GM23338 (cell line): ENCODE data around the gene GLS. TPM values are rescaled to one million over a fixed set of nuclear protein-coding genes. Genes with fewer than 3 reads are reported as not detected.

ENCODE experiments used
- ATAC-seq: fragments of 200-7000 bp; cut with Tn5 transposase; 3 replicates; pipeline ENCODE4 v1.9.1; 2020
- DNase-seq: peaks from one replicate; pipeline ENCODE4 v3.0.0-alpha.2; 2015; ENCODE audit warnings: low spot score
- H2AFZ ChIP-seq: fragments of 200-600 bp; sonication (generic); 2 replicates; pipeline ENCODE4 v1.8.0; 2016; ENCODE audit warnings: antibody characterized with exemption, mild to moderate bottlenecking, moderate library complexity
- H3F3A ChIP-seq: fragments of 200-600 bp; sonication (generic); replicated peaks from 2 replicates; pipeline ENCODE4 v1.8.0; 2017; ENCODE audit warnings: antibody characterized with exemption, mixed run types, low read depth
- H3K27ac ChIP-seq: fragments of 200-600 bp; sonication (generic); 2 replicates; pipeline ENCODE4 v1.6.1; 2016; ENCODE audit warnings: low read depth
- H3K27me3 ChIP-seq: fragments of 200-600 bp; sonication (generic); 2 replicates; pipeline ENCODE4 v1.8.0; 2016; ENCODE audit warnings: mild to moderate bottlenecking, mixed run types, moderate library complexity; ENCODE audit not compliant: insufficient read depth
- H3K36me3 ChIP-seq: fragments of 200-600 bp; sonication (generic); 2 replicates; pipeline ENCODE4 v1.8.0; 2016; ENCODE audit warnings: mild to moderate bottlenecking; ENCODE audit not compliant: insufficient read depth
- H3K4me1 ChIP-seq: fragments of 200-600 bp; sonication (generic); 2 replicates; pipeline ENCODE4 v1.8.0; 2016; ENCODE audit warnings: mild to moderate bottlenecking, moderate library complexity; ENCODE audit not compliant: insufficient read depth
- H3K4me2 ChIP-seq: fragments of 200-600 bp; sonication (generic); 2 replicates; pipeline ENCODE4 v1.7.1; 2017; ENCODE audit warnings: mixed run types
- H3K4me3 ChIP-seq: fragments of 200-600 bp; sonication (generic); 2 replicates; pipeline ENCODE4 v1.6.1; 2016; ENCODE audit warnings: mixed run types
- H3K79me2 ChIP-seq: fragments of 200-600 bp; sonication (generic); replicated peaks from 2 replicates; pipeline ENCODE4 v1.8.0; 2017; ENCODE audit warnings: mild to moderate bottlenecking; ENCODE audit not compliant: insufficient read depth
- H3K9me2 ChIP-seq: fragments of 200-600 bp; sonication (generic); 2 replicates; pipeline ENCODE4 v1.8.0; 2017; ENCODE audit not compliant: insufficient read depth
- H4K20me1 ChIP-seq: fragments of 200-600 bp; sonication (generic); replicated peaks from 2 replicates; pipeline ENCODE4 v1.8.0; 2017; ENCODE audit warnings: mild to moderate bottlenecking; ENCODE audit not compliant: insufficient read depth
- H3K27ac Mint-ChIP-seq: 2 replicates; pipeline ENCODE4 v1.8.0; 2020; ENCODE audit warnings: inconsistent platforms, mild to moderate bottlenecking, moderate library complexity, mixed read lengths
- H3K27me3 Mint-ChIP-seq: 3 replicates; pipeline ENCODE4 v1.8.0; 2022; ENCODE audit warnings: low read depth, mild to moderate bottlenecking, moderate library complexity, mixed read lengths, inconsistent platforms; ENCODE audit not compliant: insufficient read depth, poor library complexity
- H3K36me3 Mint-ChIP-seq: 3 replicates; pipeline ENCODE4 v1.8.0; 2021; ENCODE audit warnings: low read depth, mild to moderate bottlenecking, inconsistent platforms, moderate library complexity, mixed read lengths
- H3K4me1 Mint-ChIP-seq: 3 replicates; pipeline ENCODE4 v1.8.0; 2020; ENCODE audit warnings: mild to moderate bottlenecking, inconsistent platforms, mixed read lengths
- H3K4me3 Mint-ChIP-seq: 3 replicates; pipeline ENCODE4 v1.8.0; 2021; ENCODE audit warnings: moderate library complexity, mild to moderate bottlenecking, inconsistent platforms, mixed read lengths
- H3K9me3 Mint-ChIP-seq: 3 replicates; pipeline ENCODE4 v1.8.0; 2020; ENCODE audit warnings: moderate library complexity, mild to moderate bottlenecking, inconsistent platforms, mixed read lengths
- CREB1 ChIP-seq: fragments of 250-450 bp; sonication (Bioruptor Pico); IDR thresholded peaks from 2 replicates; pipeline ENCODE4 v1.5.0; 2020; ENCODE audit warnings: low read depth, mild to moderate bottlenecking, moderate library complexity
- EZH2 ChIP-seq: fragments of 200-600 bp; sonication (generic); IDR thresholded peaks from one replicate; pipeline ENCODE4 v1.8.0; 2017; ENCODE audit warnings: antibody characterized with exemption, mild to moderate bottlenecking, low read depth; ENCODE audit not compliant: unreplicated experiment
- EZH2phosphoT487 ChIP-seq: fragments of 200-600 bp; sonication (generic); IDR thresholded peaks from one replicate; pipeline ENCODE4 v1.8.1; 2018; ENCODE audit warnings: antibody characterized with exemption; ENCODE audit not compliant: unreplicated experiment
- JUNB ChIP-seq: IDR thresholded peaks from one replicate; pipeline ENCODE4 v1.6.1; 2016; ENCODE audit warnings: antibody characterized with exemption; ENCODE audit not compliant: unreplicated experiment
- NANOG ChIP-seq: IDR thresholded peaks from 2 replicates; pipeline ENCODE4 v1.6.1; 2016; ENCODE audit warnings: antibody characterized with exemption, borderline replicate concordance
- POLR2AphosphoS5 ChIP-seq: IDR thresholded peaks from 2 replicates; pipeline ENCODE4 v1.6.1; 2016; ENCODE audit warnings: antibody characterized with exemption, low read depth
- STAT1 ChIP-seq: IDR thresholded peaks from one replicate; pipeline ENCODE4 v1.6.1; 2016; ENCODE audit warnings: antibody characterized with exemption; ENCODE audit not compliant: unreplicated experiment
- ZNF114 ChIP-seq: fragments of 250-450 bp; sonication (Bioruptor Pico); IDR thresholded peaks from 2 replicates; pipeline ENCODE4 v1.5.0; 2020; ENCODE audit warnings: mild to moderate bottlenecking, moderate library complexity
- ZNF331 ChIP-seq: fragments of 250-450 bp; sonication (Bioruptor Pico); IDR thresholded peaks from 2 replicates; pipeline ENCODE4 v1.5.0; 2020; ENCODE audit warnings: low read depth, mild to moderate bottlenecking, moderate library complexity
- polyA plus RNA-seq: library from polyadenylated mRNA; unstranded; fragments of >200 nt; fragmentation: Nextera tagmentation; extraction: Ambion mirVana; gene quantifications from 2 replicates; pipeline ENCODE4 v1.2.1, GENCODE V29; 2016
- total RNA-seq: library from RNA; depleted of rRNA; stranded (reverse); fragments of >200 nt; shearing (Covaris generic); gene quantifications from 2 replicates; pipeline ENCODE4 v1.2.3, GENCODE V29; 2014
- TF ChIP-seq, protein P1 (sequence below): IDR thresholded peaks from one replicate; pipeline ENCODE4 v1.6.1; 2018; ENCODE audit warnings: antibody characterized with exemption; ENCODE audit not compliant: unreplicated experiment
- TF ChIP-seq, protein P2 (sequence below): fragments of 250-450 bp; sonication (Bioruptor Pico); IDR thresholded peaks from 2 replicates; pipeline ENCODE4 v1.5.0; 2020; ENCODE audit warnings: mild to moderate bottlenecking, moderate library complexity
- TF ChIP-seq, protein P3 (sequence below): IDR thresholded peaks from 2 replicates; pipeline ENCODE4 v1.6.1; 2016; ENCODE audit warnings: antibody characterized with exemption
- TF ChIP-seq, protein P4 (sequence below), 2 experiments: fragments of 200-600 bp in 1 of 2; sonication (generic) in 1 of 2; conservative IDR thresholded peaks; 2 replicates each; pipeline versions ENCODE4 v1.5.1 to v1.6.1; 2016 to 2017; ENCODE audit warnings: antibody characterized with exemption in 2 of 2, low read depth in 2 of 2, mild to moderate bottlenecking in 2 of 2, moderate library complexity in 1 of 2

GLS gene
- total and polyA plus RNA-seq, 2 experiments from 2014 or later, result 38.1 to 172 TPM

DNA sequence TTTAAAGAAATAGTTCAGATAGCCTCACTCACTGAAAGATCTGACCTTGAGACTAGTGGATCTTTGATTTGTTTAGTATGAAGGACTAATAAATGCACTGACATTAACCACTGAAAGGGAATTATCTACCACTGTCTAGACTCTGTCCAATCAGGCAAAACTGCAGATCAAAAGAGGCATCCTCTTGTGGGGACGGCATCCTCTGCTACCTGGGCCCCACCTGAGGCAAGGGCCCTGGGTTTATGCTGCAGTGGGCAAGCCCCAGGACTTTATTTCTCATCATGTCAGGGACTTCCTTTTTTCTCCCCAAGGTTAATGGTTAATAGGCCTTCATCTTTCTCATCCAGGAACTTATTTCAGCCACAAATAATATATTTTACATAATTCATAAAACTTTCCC is 101.1 kb downstream of the GLS start:
- peaks cover 89% of the 10 kb centered on the region for H3K36me3 Mint-ChIP-seq
- H3K27ac Mint-ChIP-seq, result no peak overlapping the region
- Histone ChIP-seq H3K27ac (no peak overlapping the region), H3K79me2 (no peaks in the 10 kb centered on the region), H3K4me1 (no peaks in the 10 kb centered on the region), H3K4me2 (no peak overlapping the region), H3K27me3 (no peaks in the 10 kb centered on the region), H3K9me2 (no peaks in the 10 kb centered on the region), H3F3A (no peaks in the 10 kb centered on the region), H3K4me3 (no peak overlapping the region), H2AFZ (no peak overlapping the region), H3K36me3 (peaks cover 67% of the 10 kb centered on the region), H4K20me1 (peaks cover 4% of the 10 kb centered on the region)
- peaks cover 5% of the 10 kb centered on the region for H3K27me3 Mint-ChIP-seq
- no peaks in the 10 kb centered on the region for H3K9me3 Mint-ChIP-seq
- H3K4me1 Mint-ChIP-seq, result no peaks in the 10 kb centered on the region; the same call in 2 of the 3 replicates
- H3K4me3 Mint-ChIP-seq, result no peak overlapping the region
- TF ChIP-seq POLR2AphosphoS5 (no peak), STAT1 (no peak), ZNF114 (CRISPR knock-in tag) (no peak), EZH2 (no peak), JUNB (no peak), CREB1 (CRISPR knock-in tag) (no peak), ZNF331 (CRISPR knock-in tag) (no peak), NANOG (no peak), EZH2phosphoT487 (no peak)
- TF ChIP-seq, protein P1, sequence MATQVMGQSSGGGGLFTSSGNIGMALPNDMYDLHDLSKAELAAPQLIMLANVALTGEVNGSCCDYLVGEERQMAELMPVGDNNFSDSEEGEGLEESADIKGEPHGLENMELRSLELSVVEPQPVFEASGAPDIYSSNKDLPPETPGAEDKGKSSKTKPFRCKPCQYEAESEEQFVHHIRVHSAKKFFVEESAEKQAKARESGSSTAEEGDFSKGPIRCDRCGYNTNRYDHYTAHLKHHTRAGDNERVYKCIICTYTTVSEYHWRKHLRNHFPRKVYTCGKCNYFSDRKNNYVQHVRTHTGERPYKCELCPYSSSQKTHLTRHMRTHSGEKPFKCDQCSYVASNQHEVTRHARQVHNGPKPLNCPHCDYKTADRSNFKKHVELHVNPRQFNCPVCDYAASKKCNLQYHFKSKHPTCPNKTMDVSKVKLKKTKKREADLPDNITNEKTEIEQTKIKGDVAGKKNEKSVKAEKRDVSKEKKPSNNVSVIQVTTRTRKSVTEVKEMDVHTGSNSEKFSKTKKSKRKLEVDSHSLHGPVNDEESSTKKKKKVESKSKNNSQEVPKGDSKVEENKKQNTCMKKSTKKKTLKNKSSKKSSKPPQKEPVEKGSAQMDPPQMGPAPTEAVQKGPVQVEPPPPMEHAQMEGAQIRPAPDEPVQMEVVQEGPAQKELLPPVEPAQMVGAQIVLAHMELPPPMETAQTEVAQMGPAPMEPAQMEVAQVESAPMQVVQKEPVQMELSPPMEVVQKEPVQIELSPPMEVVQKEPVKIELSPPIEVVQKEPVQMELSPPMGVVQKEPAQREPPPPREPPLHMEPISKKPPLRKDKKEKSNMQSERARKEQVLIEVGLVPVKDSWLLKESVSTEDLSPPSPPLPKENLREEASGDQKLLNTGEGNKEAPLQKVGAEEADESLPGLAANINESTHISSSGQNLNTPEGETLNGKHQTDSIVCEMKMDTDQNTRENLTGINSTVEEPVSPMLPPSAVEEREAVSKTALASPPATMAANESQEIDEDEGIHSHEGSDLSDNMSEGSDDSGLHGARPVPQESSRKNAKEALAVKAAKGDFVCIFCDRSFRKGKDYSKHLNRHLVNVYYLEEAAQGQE, result no peak
- TF ChIP-seq, protein P2, sequence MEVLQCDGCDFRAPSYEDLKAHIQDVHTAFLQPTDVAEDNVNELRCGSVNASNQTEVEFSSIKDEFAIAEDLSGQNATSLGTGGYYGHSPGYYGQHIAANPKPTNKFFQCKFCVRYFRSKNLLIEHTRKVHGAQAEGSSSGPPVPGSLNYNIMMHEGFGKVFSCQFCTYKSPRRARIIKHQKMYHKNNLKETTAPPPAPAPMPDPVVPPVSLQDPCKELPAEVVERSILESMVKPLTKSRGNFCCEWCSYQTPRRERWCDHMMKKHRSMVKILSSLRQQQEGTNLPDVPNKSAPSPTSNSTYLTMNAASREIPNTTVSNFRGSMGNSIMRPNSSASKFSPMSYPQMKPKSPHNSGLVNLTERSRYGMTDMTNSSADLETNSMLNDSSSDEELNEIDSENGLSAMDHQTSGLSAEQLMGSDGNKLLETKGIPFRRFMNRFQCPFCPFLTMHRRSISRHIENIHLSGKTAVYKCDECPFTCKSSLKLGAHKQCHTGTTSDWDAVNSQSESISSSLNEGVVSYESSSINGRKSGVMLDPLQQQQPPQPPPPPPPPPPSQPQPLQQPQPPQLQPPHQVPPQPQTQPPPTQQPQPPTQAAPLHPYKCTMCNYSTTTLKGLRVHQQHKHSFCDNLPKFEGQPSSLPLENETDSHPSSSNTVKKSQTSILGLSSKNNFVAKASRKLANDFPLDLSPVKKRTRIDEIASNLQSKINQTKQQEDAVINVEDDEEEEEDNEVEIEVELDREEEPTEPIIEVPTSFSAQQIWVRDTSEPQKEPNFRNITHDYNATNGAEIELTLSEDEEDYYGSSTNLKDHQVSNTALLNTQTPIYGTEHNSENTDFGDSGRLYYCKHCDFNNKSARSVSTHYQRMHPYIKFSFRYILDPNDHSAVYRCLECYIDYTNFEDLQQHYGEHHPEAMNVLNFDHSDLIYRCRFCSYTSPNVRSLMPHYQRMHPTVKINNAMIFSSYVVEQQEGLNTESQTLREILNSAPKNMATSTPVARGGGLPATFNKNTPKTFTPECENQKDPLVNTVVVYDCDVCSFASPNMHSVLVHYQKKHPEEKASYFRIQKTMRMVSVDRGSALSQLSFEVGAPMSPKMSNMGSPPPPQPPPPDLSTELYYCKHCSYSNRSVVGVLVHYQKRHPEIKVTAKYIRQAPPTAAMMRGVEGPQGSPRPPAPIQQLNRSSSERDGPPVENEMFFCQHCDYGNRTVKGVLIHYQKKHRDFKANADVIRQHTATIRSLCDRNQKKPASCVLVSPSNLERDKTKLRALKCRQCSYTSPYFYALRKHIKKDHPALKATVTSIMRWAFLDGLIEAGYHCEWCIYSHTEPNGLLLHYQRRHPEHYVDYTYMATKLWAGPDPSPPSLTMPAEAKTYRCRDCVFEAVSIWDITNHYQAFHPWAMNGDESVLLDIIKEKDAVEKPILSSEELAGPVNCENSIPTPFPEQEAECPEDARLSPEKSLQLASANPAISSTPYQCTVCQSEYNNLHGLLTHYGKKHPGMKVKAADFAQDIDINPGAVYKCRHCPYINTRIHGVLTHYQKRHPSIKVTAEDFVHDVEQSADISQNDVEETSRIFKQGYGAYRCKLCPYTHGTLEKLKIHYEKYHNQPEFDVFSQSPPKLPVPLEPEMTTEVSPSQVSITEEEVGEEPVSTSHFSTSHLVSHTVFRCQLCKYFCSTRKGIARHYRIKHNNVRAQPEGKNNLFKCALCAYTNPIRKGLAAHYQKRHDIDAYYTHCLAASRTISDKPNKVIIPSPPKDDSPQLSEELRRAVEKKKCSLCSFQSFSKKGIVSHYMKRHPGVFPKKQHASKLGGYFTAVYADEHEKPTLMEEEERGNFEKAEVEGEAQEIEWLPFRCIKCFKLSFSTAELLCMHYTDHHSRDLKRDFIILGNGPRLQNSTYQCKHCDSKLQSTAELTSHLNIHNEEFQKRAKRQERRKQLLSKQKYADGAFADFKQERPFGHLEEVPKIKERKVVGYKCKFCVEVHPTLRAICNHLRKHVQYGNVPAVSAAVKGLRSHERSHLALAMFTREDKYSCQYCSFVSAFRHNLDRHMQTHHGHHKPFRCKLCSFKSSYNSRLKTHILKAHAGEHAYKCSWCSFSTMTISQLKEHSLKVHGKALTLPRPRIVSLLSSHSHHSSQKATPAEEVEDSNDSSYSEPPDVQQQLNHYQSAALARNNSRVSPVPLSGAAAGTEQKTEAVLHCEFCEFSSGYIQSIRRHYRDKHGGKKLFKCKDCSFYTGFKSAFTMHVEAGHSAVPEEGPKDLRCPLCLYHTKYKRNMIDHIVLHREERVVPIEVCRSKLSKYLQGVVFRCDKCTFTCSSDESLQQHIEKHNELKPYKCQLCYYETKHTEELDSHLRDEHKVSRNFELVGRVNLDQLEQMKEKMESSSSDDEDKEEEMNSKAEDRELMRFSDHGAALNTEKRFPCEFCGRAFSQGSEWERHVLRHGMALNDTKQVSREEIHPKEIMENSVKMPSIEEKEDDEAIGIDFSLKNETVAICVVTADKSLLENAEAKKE (CRISPR knock-in tag), result no peak
- TF ChIP-seq, protein P3, sequence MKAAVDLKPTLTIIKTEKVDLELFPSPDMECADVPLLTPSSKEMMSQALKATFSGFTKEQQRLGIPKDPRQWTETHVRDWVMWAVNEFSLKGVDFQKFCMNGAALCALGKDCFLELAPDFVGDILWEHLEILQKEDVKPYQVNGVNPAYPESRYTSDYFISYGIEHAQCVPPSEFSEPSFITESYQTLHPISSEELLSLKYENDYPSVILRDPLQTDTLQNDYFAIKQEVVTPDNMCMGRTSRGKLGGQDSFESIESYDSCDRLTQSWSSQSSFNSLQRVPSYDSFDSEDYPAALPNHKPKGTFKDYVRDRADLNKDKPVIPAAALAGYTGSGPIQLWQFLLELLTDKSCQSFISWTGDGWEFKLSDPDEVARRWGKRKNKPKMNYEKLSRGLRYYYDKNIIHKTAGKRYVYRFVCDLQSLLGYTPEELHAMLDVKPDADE, result no peak
- TF ChIP-seq, protein P4, sequence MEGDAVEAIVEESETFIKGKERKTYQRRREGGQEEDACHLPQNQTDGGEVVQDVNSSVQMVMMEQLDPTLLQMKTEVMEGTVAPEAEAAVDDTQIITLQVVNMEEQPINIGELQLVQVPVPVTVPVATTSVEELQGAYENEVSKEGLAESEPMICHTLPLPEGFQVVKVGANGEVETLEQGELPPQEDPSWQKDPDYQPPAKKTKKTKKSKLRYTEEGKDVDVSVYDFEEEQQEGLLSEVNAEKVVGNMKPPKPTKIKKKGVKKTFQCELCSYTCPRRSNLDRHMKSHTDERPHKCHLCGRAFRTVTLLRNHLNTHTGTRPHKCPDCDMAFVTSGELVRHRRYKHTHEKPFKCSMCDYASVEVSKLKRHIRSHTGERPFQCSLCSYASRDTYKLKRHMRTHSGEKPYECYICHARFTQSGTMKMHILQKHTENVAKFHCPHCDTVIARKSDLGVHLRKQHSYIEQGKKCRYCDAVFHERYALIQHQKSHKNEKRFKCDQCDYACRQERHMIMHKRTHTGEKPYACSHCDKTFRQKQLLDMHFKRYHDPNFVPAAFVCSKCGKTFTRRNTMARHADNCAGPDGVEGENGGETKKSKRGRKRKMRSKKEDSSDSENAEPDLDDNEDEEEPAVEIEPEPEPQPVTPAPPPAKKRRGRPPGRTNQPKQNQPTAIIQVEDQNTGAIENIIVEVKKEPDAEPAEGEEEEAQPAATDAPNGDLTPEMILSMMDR (conservative IDR thresholded peaks at IDR 0.05; ENCODE audit: low read depth in 2 of 2), result no peak
- DNase-seq (no peak), ATAC-seq (no peak)
